Putamen (tissue), 1 donor: ENCODE measurements around the gene SCAMP4.
"Not testable (repeated sequence)": the region's sequence is repeated elsewhere in the genome, so short reads cannot be mapped to it uniquely, and the experiment has no call there.

ENCODE experiments used
- DNase-seq: peaks from one replicate; pipeline ENCODE4 v3.0.0-alpha.2; 2016; ENCODE audit warnings: low spot score

Gene SCAMP4

GRCh38 chr19:1866693-1867348 is 38.4 kb upstream of the SCAMP4 start:
- DNase-seq = no peak

- DNase-seq = no peak
Observed at GRCh38 chr19:1867349-1867724, 37.9 kb upstream of the SCAMP4 start.

- no peak for DNase-seq
Observed at GRCh38 chr19:1868971-1869370, 36.2 kb upstream of the SCAMP4 start.

GRCh38 chr19:1871140-1871597 is 34.0 kb upstream of the SCAMP4 start:
- DNase-seq = no peak

GRCh38 chr19:1871630-1872029 is 33.6 kb upstream of the SCAMP4 start:
- DNase-seq = no peak

- no peak for DNase-seq
Observed at GRCh38 chr19:1872807-1873523, 32.2 kb upstream of the SCAMP4 start.

- no peak for DNase-seq
Observed at GRCh38 chr19:1873524-1874473, 31.4 kb upstream of the SCAMP4 start.

- no peak for DNase-seq
Observed at GRCh38 chr19:1874554-1875185, 30.5 kb upstream of the SCAMP4 start.

GRCh38 chr19:1875265-1875645 is 29.9 kb upstream of the SCAMP4 start:
- not testable (repeated sequence) for DNase-seq

GRCh38 chr19:1875646-1876495 is 29.3 kb upstream of the SCAMP4 start:
- peak; percentile 93 for DNase-seq

GRCh38 chr19:1876496-1877279 is 28.5 kb upstream of the SCAMP4 start:
- not testable (repeated sequence) for DNase-seq

- not testable (repeated sequence) for DNase-seq
Observed at GRCh38 chr19:1877280-1877660, 27.9 kb upstream of the SCAMP4 start.

GRCh38 chr19:1878583-1878982 is 26.6 kb upstream of the SCAMP4 start:
- not testable (repeated sequence) for DNase-seq

- not testable (repeated sequence) for DNase-seq
Observed at GRCh38 chr19:1879982-1880381, 25.2 kb upstream of the SCAMP4 start.

- DNase-seq = no peak
Observed at GRCh38 chr19:1880611-1881392, 24.4 kb upstream of the SCAMP4 start.

- DNase-seq = not testable (repeated sequence)
Observed at GRCh38 chr19:1881393-1882088, 23.7 kb upstream of the SCAMP4 start.

GRCh38 chr19:1882089-1882785 is 23.0 kb upstream of the SCAMP4 start:
- peak; percentile 74 for DNase-seq
